IMR-90 (cell line): ENCODE results near the gene HCN2. TPM values are rescaled to one million over a fixed set of nuclear protein-coding genes. Genes with fewer than 3 reads are reported as not detected.
A peak's percentile ranks its signal among the peaks of the same experiment; 100 is the strongest.

Source experiments
- ATAC-seq: fragments of 200-7000 bp; cut with Tn5 transposase; 2 replicates; pipeline ENCODE4 v1.9.1; 2020; ENCODE audit warnings: low read depth, mild to moderate bottlenecking, moderate library complexity
- BruUV-seq: library from RNA; stranded (reverse); fragments of 400-500 nt; replicated peaks from 2 replicates; lab custom pipeline; 2021; lab: Mats Ljungman, UMichigan
- CTCF ChIA-PET: fragments of 300-600 bp; formaldehyde crosslinking; extraction: SDS; loops from one replicate; lab custom pipeline; 2021; ENCODE audit warnings: antibody characterized with exemption; lab: Yijun Ruan, JAX
- POLR2A ChIA-PET: fragments of 300-600 bp; sonication (Branson Sonifier 250); formaldehyde crosslinking; loops from one replicate; lab custom pipeline; 2022; ENCODE audit warnings: antibody characterized with exemption; ENCODE audit not compliant: unreplicated experiment; lab: Charles Lee
- DNase-seq: peaks from one replicate; pipeline ENCODE4 v3.0.0; 2013
- H2AFZ ChIP-seq: replicated peaks from 2 replicates; pipeline ENCODE3; 2013; ENCODE audit warnings: low read length, mild to moderate bottlenecking; ENCODE audit not compliant: poor library complexity
- H2AK5ac ChIP-seq: 2 replicates; pipeline ENCODE4 v1.6.1; 2013; ENCODE audit warnings: low read depth, low read length, inconsistent platforms
- H2AK9ac ChIP-seq: replicated peaks from 2 replicates; pipeline ENCODE3; 2013; ENCODE audit warnings: mild to moderate bottlenecking, low read depth, low read length, moderate library complexity; ENCODE audit not compliant: poor library complexity
- H2BK120ac ChIP-seq: 2 replicates; pipeline ENCODE4 v1.6.1; 2013; ENCODE audit warnings: low read depth, low read length, inconsistent platforms
- H2BK15ac ChIP-seq: 3 replicates; pipeline ENCODE4 v1.6.1; 2013; ENCODE audit warnings: low read depth, low read length, inconsistent platforms
- H2BK20ac ChIP-seq: 2 replicates; pipeline ENCODE4 v1.6.1; 2013; ENCODE audit warnings: low read depth, mild to moderate bottlenecking, inconsistent platforms, low read length, moderate library complexity
- H2BK5ac ChIP-seq: 2 replicates; pipeline ENCODE4 v1.6.1; 2013; ENCODE audit warnings: mild to moderate bottlenecking, low read depth, low read length, inconsistent platforms; ENCODE audit not compliant: poor library complexity, severe bottlenecking
- H3K14ac ChIP-seq: replicated peaks from 2 replicates; pipeline ENCODE4 v1.6.1; 2013; ENCODE audit warnings: low read depth, low read length, inconsistent platforms
- H3K18ac ChIP-seq: 2 replicates; pipeline ENCODE4 v1.6.1; 2013; ENCODE audit warnings: low read depth, low read length, control low read depth
- H3K23ac ChIP-seq: 2 replicates; pipeline ENCODE4 v1.6.1; 2013; ENCODE audit warnings: low read depth, low read length, inconsistent platforms
- H3K27ac ChIP-seq: 2 replicates; pipeline ENCODE4 v1.5.1; 2013; ENCODE audit warnings: mild to moderate bottlenecking, control low read depth, low read length; ENCODE audit not compliant: insufficient read depth
- H3K27me3 ChIP-seq: 2 replicates; pipeline ENCODE4 v1.6.1; 2013; ENCODE audit warnings: low read length; ENCODE audit not compliant: control insufficient read depth, insufficient read depth
- H3K36me3 ChIP-seq: 2 replicates; pipeline ENCODE4 v1.6.1; 2013; ENCODE audit warnings: low read length, mixed read lengths; ENCODE audit not compliant: control insufficient read depth, insufficient read depth
- H3K4ac ChIP-seq: 2 replicates; pipeline ENCODE4 v1.6.1; 2013; ENCODE audit warnings: low read depth, low read length, inconsistent platforms
- H3K4me1 ChIP-seq: 2 replicates; pipeline ENCODE4 v1.6.1; 2013; ENCODE audit warnings: low read length, mixed read lengths; ENCODE audit not compliant: control insufficient read depth, insufficient read depth
- H3K4me2 ChIP-seq: 2 replicates; pipeline ENCODE4 v1.6.1; 2013; ENCODE audit warnings: low read depth, mild to moderate bottlenecking, control low read depth, low read length, moderate library complexity
- H3K4me3 ChIP-seq: 2 replicates; pipeline ENCODE4 v1.5.1; 2013; ENCODE audit warnings: low read depth, mild to moderate bottlenecking, control low read depth, low read length, moderate library complexity; ENCODE audit not compliant: insufficient read depth
- H3K56ac ChIP-seq: 2 replicates; pipeline ENCODE4 v1.6.1; 2013; ENCODE audit warnings: low read length, inconsistent platforms; ENCODE audit not compliant: insufficient read depth; ENCODE audit errors: extremely low read depth
- H3K79me1 ChIP-seq, 2 experiments: 2 replicates each; pipeline ENCODE4 v1.6.1; 2013; ENCODE audit warnings: low read length in 2 of 2, inconsistent platforms in 1 of 2, low read depth in 1 of 2
- H3K9ac ChIP-seq: 2 replicates; pipeline ENCODE4 v1.6.1; 2013; ENCODE audit warnings: low read depth, low read length, control low read depth
- H3K9me1 ChIP-seq: 2 replicates; pipeline ENCODE4 v1.6.1; 2013; ENCODE audit warnings: low read length, inconsistent platforms; ENCODE audit not compliant: insufficient read depth
- H3K9me3 ChIP-seq: 2 replicates; pipeline ENCODE4 v1.6.1; 2013; ENCODE audit warnings: low read length; ENCODE audit not compliant: control insufficient read depth, insufficient read depth
- H4K20me1 ChIP-seq: 2 replicates; pipeline ENCODE4 v1.6.1; 2013; ENCODE audit warnings: low read length, inconsistent platforms; ENCODE audit not compliant: insufficient read depth
- H4K5ac ChIP-seq: 2 replicates; pipeline ENCODE4 v1.6.1; 2013; ENCODE audit warnings: mild to moderate bottlenecking, low read depth, low read length, control low read depth
- H4K8ac ChIP-seq, 2 experiments: 2 replicates each; pipeline ENCODE4 v1.6.1; 2013; ENCODE audit warnings: low read depth in 2 of 2, low read length in 2 of 2, control low read depth in 1 of 2, inconsistent platforms in 1 of 2
- H4K91ac ChIP-seq: 2 replicates; pipeline ENCODE4 v1.6.1; 2013; ENCODE audit warnings: low read depth, low read length, inconsistent platforms; ENCODE audit not compliant: insufficient read depth
- BHLHE40 ChIP-seq: fragments of 150-350 bp; IDR thresholded peaks from 2 replicates; pipeline ENCODE4 v1.6.1; 2016; ENCODE audit warnings: mild to moderate bottlenecking, low read depth, low read length
- CHD1 ChIP-seq: IDR thresholded peaks from 2 replicates; pipeline ENCODE4 v1.6.1; 2012; ENCODE audit warnings: low read depth, low read length, improper control_type of control experiment
- MAFK ChIP-seq: IDR thresholded peaks from 2 replicates; pipeline ENCODE4 v1.6.1; 2012; ENCODE audit warnings: low read depth, low read length, improper control_type of control experiment
- POLR2A ChIP-seq: IDR thresholded peaks from 2 replicates; pipeline ENCODE4 v1.6.1; 2012; ENCODE audit warnings: mild to moderate bottlenecking, low read depth, low read length
- RAD21 ChIP-seq: IDR thresholded peaks from 2 replicates; pipeline ENCODE4 v1.6.1; 2012; ENCODE audit warnings: low read length, improper control_type of control experiment
- RCOR1 ChIP-seq: IDR thresholded peaks from 2 replicates; pipeline ENCODE4 v1.6.1; 2012; ENCODE audit warnings: mild to moderate bottlenecking, low read length, improper control_type of control experiment; ENCODE audit not compliant: insufficient replicate concordance
- RFX5 ChIP-seq: IDR thresholded peaks from 2 replicates; pipeline ENCODE4 v1.8.0; 2012; ENCODE audit warnings: low read depth, mild to moderate bottlenecking, low read length, moderate library complexity
- SMC3 ChIP-seq: fragments of 150-350 bp; IDR thresholded peaks from 2 replicates; pipeline ENCODE4 v1.6.1; 2016; ENCODE audit warnings: low read depth, mild to moderate bottlenecking, antibody characterized with exemption, low read length, moderate library complexity
- WGBS, 2 experiments: methylation state at CpG; one replicate each; pipeline versions ENCODE4 v1.1.5 to v1.1.7; 2013; ENCODE audit warnings: missing lambda C conversion rate in 2 of 2; ENCODE audit not compliant: insufficient read length in 1 of 2; ENCODE audit errors: extremely low coverage in 2 of 2; 5-methylcytosine and 5-hydroxymethylcytosine counted together
- dilution Hi-C: fragments of 300-500 bp; cut with HindIII; formaldehyde crosslinking; loops from one replicate; pipeline ENCODE4 v1.14.3; 2018; ENCODE audit warnings: low sequenced_read_pairs; ENCODE audit not compliant: unreplicated experiment
- in situ Hi-C: fragments of 300-500 bp; cut with MboI; formaldehyde crosslinking; loops from 3 replicates; pipeline ENCODE4 v1.14.3; 2019; ENCODE audit warnings: low sequenced_read_pairs, inconsistent platforms, mixed read lengths
- intact Hi-C: fragments of 100-400 bp; cut with micrococcal nuclease; formaldehyde crosslinking; loops from 2 replicates; pipeline ENCODE4 v1.10.0; 2022
- polyA plus RNA-seq, 3 experiments: library from polyadenylated mRNA; depleted of rRNA; stranded (reverse); fragments of >200 nt; gene quantifications; 2 replicates each; pipeline ENCODE4 v1.2.3, GENCODE V29; 2012; ENCODE audit warnings: low replicate concordance in 1 of 3
- total RNA-seq: library from RNA; depleted of rRNA; stranded (reverse); fragments of >200 nt; gene quantifications from 2 replicates; pipeline ENCODE4 v1.2.3, GENCODE V29; 2012
- TF ChIP-seq, protein P1 (sequence below): fragments of 150-350 bp; IDR thresholded peaks from 2 replicates; pipeline ENCODE4 v1.6.1; 2016; ENCODE audit warnings: low read depth, mild to moderate bottlenecking, low read length, moderate library complexity, borderline replicate concordance
- TF ChIP-seq, protein P2 (sequence below): conservative IDR thresholded peaks from 2 replicates; pipeline ENCODE4 v1.5.1; 2012; ENCODE audit warnings: mild to moderate bottlenecking, low read depth, low read length, improper control_type of control experiment

The HCN2 gene
- total and polyA plus RNA-seq, 2 of the 4 experiments (the other 2 are of a cell fraction), result 0.72 to 2.6 TPM

- TF ChIP-seq POLR2A (0 out of 2 replicates have a peak, but pooled peaks have one; percentile 12), MAFK (no peak), BHLHE40 (no peak)
Observed at GRCh38 chr19:662207-662961, 72.7 kb downstream of the HCN2 start (continued).

GRCh38 chr19:662962-663681, 73.4 kb downstream of the HCN2 start, which contains the start of gene RNF126:
Gene RNF126, minus strand, starts transcription at chr19:663214. Its CDS starts 93 bp downstream, at chr19:663121.
- peak within 1 kb of the TSS; percentile 98 for H4K5ac ChIP-seq
- in situ Hi-C loops (no loop called here), intact Hi-C loops (loop anchor here (2.0 to 10.0 kb wide), 4 partner anchors 30 to 249 kb away; partner anchors contain the start of genes POLRMT and R3HDM4), dilution Hi-C loops (no loop called here)
- DNase-seq (peak; percentile 88), ATAC-seq (peak; percentile 89)
- CTCF ChIA-PET, result no interaction called here
- H3K27ac ChIP-seq, result peak within 1 kb of the TSS; percentile 93
- peaks cover 5% of the 10 kb centered on the region; the same call in 1 of the 2 replicates for H3K36me3 ChIP-seq
- H3K56ac ChIP-seq, result peak within 1 kb of the TSS; percentile 48; the same call in 1 of the 2 replicates
- H3K23ac ChIP-seq, result peak within 1 kb of the TSS; percentile 18; the same call in 1 of the 2 replicates
- H2AFZ ChIP-seq, result peak within 1 kb of the TSS; percentile 96
- peak within 1 kb of the TSS; percentile 85 for H2BK5ac ChIP-seq
- peak within 1 kb of the TSS; percentile 83 for H3K14ac ChIP-seq
- BruUV-seq, result no TSS peak
- WGBS, 2 experiments, result 3% methylated on average over 27 of the region's 97 CpGs; no CpG with 5 or more reads in 1 of the 2 experiments
- H3K9me1 ChIP-seq, result no peaks in the 10 kb centered on the region
- no peaks in the 10 kb centered on the region for H3K27me3 ChIP-seq
- peak within 1 kb of the TSS; percentile 95 for H2AK9ac ChIP-seq
- H4K91ac ChIP-seq, result peak within 1 kb of the TSS; percentile 70
- peak within 1 kb of the TSS; percentile 82 to 97 for H4K8ac ChIP-seq
- H3K79me1 ChIP-seq, result peaks cover 0 to 35% of the 10 kb centered on the region in 2 experiments; a peak in 2 of 4 replicates
- H2BK15ac ChIP-seq, result 0 out of 3 replicates have a peak within 1 kb of the TSS, but pooled peaks have one; percentile 15
- POLR2A ChIA-PET, result no interaction called here
- H2BK20ac ChIP-seq, result no peak within 1 kb of the TSS
- peak within 1 kb of the TSS; percentile 91 for H3K4ac ChIP-seq
- H2BK120ac ChIP-seq, result peak within 1 kb of the TSS; percentile 52; the same call in 1 of the 2 replicates
- H2AK5ac ChIP-seq, result peak within 1 kb of the TSS; percentile 88
- H3K18ac ChIP-seq, result peak within 1 kb of the TSS; percentile 82
- H3K9me3 ChIP-seq, result no peaks in the 10 kb centered on the region
- H4K20me1 ChIP-seq, result peaks cover 42% of the 10 kb centered on the region
- peak within 1 kb of the TSS; percentile 91 for H3K9ac ChIP-seq
- peak within 1 kb of the TSS; percentile 87 for H3K4me3 ChIP-seq
- peak within 1 kb of the TSS; percentile 95 for H3K4me2 ChIP-seq
- H3K4me1 ChIP-seq, result peaks cover 14% of the 10 kb centered on the region
- TF ChIP-seq CHD1 (no peak), SMC3 (no peak), BHLHE40 (peak; percentile 91), RAD21 (no peak), MAFK (no peak), RCOR1 (no peak), RFX5 (no peak), POLR2A (peak; percentile 71; the same call in 1 of the 2 replicates)
- TF ChIP-seq, protein P1, sequence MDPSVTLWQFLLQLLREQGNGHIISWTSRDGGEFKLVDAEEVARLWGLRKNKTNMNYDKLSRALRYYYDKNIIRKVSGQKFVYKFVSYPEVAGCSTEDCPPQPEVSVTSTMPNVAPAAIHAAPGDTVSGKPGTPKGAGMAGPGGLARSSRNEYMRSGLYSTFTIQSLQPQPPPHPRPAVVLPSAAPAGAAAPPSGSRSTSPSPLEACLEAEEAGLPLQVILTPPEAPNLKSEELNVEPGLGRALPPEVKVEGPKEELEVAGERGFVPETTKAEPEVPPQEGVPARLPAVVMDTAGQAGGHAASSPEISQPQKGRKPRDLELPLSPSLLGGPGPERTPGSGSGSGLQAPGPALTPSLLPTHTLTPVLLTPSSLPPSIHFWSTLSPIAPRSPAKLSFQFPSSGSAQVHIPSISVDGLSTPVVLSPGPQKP, result no peak
- TF ChIP-seq, protein P2, sequence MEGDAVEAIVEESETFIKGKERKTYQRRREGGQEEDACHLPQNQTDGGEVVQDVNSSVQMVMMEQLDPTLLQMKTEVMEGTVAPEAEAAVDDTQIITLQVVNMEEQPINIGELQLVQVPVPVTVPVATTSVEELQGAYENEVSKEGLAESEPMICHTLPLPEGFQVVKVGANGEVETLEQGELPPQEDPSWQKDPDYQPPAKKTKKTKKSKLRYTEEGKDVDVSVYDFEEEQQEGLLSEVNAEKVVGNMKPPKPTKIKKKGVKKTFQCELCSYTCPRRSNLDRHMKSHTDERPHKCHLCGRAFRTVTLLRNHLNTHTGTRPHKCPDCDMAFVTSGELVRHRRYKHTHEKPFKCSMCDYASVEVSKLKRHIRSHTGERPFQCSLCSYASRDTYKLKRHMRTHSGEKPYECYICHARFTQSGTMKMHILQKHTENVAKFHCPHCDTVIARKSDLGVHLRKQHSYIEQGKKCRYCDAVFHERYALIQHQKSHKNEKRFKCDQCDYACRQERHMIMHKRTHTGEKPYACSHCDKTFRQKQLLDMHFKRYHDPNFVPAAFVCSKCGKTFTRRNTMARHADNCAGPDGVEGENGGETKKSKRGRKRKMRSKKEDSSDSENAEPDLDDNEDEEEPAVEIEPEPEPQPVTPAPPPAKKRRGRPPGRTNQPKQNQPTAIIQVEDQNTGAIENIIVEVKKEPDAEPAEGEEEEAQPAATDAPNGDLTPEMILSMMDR, result no peak
